Mesodermal cell (in vitro differentiated cells): Measurements from ENCODE around the gene KAZN.

Source experiments
- H3K27ac ChIP-seq: 2 replicates; pipeline ENCODE4 v1.7.0; 2013; ENCODE audit warnings: mild to moderate bottlenecking, low read depth, low read length, moderate library complexity; ENCODE audit not compliant: severe bottlenecking
- H3K36me3 ChIP-seq: 2 replicates; pipeline ENCODE4 v1.7.1; 2013; ENCODE audit warnings: mild to moderate bottlenecking, low read length, moderate library complexity; ENCODE audit not compliant: control insufficient read depth, insufficient read depth
- H3K4me1 ChIP-seq: one replicate; pipeline ENCODE4 v1.7.1; 2013; ENCODE audit warnings: mild to moderate bottlenecking, low read length; ENCODE audit not compliant: insufficient read depth, control insufficient read depth, poor library complexity, severe bottlenecking
- H3K4me3 ChIP-seq: 2 replicates; pipeline ENCODE4 v1.7.0; 2013; ENCODE audit warnings: low read length, control low read depth, mild to moderate bottlenecking; ENCODE audit not compliant: insufficient read depth, poor library complexity, severe bottlenecking; ENCODE audit errors: extremely low read depth
- H3K9me3 ChIP-seq: 2 replicates; pipeline ENCODE4 v1.7.1; 2013; ENCODE audit warnings: mild to moderate bottlenecking, low read length, moderate library complexity; ENCODE audit not compliant: control insufficient read depth
- WGBS, 2 experiments: methylation state at CpG; one replicate each; pipeline ENCODE4 v1.1.5; 2013; ENCODE audit warnings: missing lambda C conversion rate in 2 of 2; ENCODE audit not compliant: insufficient coverage in 2 of 2; 5-methylcytosine and 5-hydroxymethylcytosine counted together

The KAZN gene

GRCh38 chr1:15157524-15158399 is 559.3 kb downstream of the KAZN start:
- H3K4me3 ChIP-seq, result no peak overlapping the region
- H3K4me1 ChIP-seq, result peaks cover 13% of the 10 kb centered on the region
- no peaks in the 10 kb centered on the region for H3K9me3 ChIP-seq
- 85 to 88% methylated on average over 13 to 15 of the region's 17 CpGs for WGBS, 2 experiments
- no peak overlapping the region for H3K27ac ChIP-seq
- H3K36me3 ChIP-seq, result no peaks in the 10 kb centered on the region

GRCh38 chr1:15158506-15159165 is 560.2 kb downstream of the KAZN start:
- WGBS, 2 experiments, result 89 to 91% methylated on average over 9 to 11 of the region's 13 CpGs
- Histone ChIP-seq H3K27ac (no peak overlapping the region), H3K36me3 (no peaks in the 10 kb centered on the region), H3K4me1 (peaks cover 13% of the 10 kb centered on the region), H3K9me3 (no peaks in the 10 kb centered on the region), H3K4me3 (no peak overlapping the region)

- no peaks in the 10 kb centered on the region for H3K36me3 ChIP-seq
- 82 to 93% methylated on average over 5 to 7 of the region's 7 CpGs for WGBS, 2 experiments
- H3K9me3 ChIP-seq, result no peaks in the 10 kb centered on the region
- peaks cover 13% of the 10 kb centered on the region for H3K4me1 ChIP-seq
- no peak overlapping the region for H3K27ac ChIP-seq
- no peak overlapping the region for H3K4me3 ChIP-seq
These were observed 560.7 kb downstream of the KAZN start for GRCh38 chr1:15159166-15159555.

- Histone ChIP-seq H3K27ac (no peak overlapping the region), H3K9me3 (no peaks in the 10 kb centered on the region), H3K4me1 (peaks cover 13% of the 10 kb centered on the region), H3K4me3 (no peak overlapping the region), H3K36me3 (no peaks in the 10 kb centered on the region)
- 73% methylated on average over 6 of the region's 8 CpGs; no CpG with 5 or more reads in 1 of the 2 experiments for WGBS, 2 experiments
These were observed 562.1 kb downstream of the KAZN start for GRCh38 chr1:15160626-15161025.

GRCh38 chr1:15167386-15167785 is 568.9 kb downstream of the KAZN start:
- no peak overlapping the region for H3K4me3 ChIP-seq
- H3K9me3 ChIP-seq, result no peaks in the 10 kb centered on the region
- H3K36me3 ChIP-seq, result no peaks in the 10 kb centered on the region
- 100% methylated on average over 2 of the region's 3 CpGs; no CpG with 5 or more reads in 1 of the 2 experiments for WGBS, 2 experiments
- H3K4me1 ChIP-seq, result no peaks in the 10 kb centered on the region
- no peak overlapping the region for H3K27ac ChIP-seq
